ENCODE data around the gene SFN. TPM values are rescaled to one million over a fixed set of nuclear protein-coding genes. Genes with fewer than 3 reads are reported as not detected.
A peak's percentile ranks its signal among the peaks of the same experiment; 100 is the strongest.
"Not testable (repeated sequence)": the region's sequence is repeated elsewhere in the genome, so short reads cannot be mapped to it uniquely, and the experiment has no call there.

SFN gene
- total and polyA plus RNA-seq, 5 experiments from 2014 or later, result 0.38 to 0.47 TPM; not detected in 3

DNA sequence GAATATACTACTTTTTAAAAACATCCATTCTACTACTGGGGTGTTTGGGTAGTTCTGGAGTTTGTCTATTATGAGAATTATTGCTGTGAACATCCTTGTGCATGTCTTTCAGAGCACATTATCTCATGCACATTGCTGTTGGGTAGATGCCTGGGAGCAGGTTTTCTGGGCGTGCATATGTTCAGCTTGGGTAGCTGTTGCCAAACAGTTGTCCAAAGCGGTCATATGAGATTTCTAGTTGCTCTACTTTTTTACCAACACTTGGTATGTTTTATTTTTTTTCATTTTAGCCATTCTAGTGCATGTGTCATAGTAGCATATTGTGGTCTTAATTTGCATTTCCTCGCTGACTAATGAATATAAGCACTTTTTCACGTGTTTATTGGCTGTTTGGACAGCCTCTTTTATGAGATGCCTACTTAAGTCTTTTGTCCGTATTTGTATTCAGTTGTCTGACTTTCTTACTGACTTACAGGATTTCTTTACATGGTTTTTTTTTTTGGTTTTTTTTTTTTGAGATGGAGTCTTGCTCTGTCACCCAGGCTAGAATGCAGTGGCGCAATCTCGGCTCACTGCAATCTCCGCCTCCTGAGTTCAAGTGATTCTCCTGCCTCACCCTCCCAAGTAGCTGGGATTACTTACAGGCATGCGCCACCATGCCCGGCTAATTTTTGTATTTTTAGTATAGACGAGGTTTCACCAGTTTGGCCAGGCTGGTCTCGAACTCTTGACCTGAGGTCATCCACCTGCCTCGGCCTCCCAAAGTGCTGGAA, 18.3 kb upstream of the SFN start:
- DNase-seq, result no peak
- POLR2A ChIA-PET, result no interaction called here
- H3K27me3 Mint-ChIP-seq, result no peaks in the 10 kb centered on the region
- H3K9me3 Mint-ChIP-seq, result no peaks in the 10 kb centered on the region
- H3K4me1 Mint-ChIP-seq, result peaks cover 0 to 10% (median 3%) of the 10 kb centered on the region in 4 donors
- no peak overlapping the region for H3K4me3 Mint-ChIP-seq
- ATAC-seq, result no peak
- H3K27ac Mint-ChIP-seq, result peak overlapping the region in 3 of 10 donors; percentile 13 to 81 (median 38)
- peaks cover 0 to 83% (median 13%) of the 10 kb centered on the region in 3 donors for H3K36me3 Mint-ChIP-seq

GRCh38 chr1:26847826-26848225, 15.1 kb upstream of the SFN start:
- not testable (repeated sequence) for H3K27me3 Mint-ChIP-seq, H3K4me1 Mint-ChIP-seq, H3K9me3 Mint-ChIP-seq, H3K4me3 Mint-ChIP-seq, ATAC-seq, DNase-seq
- H3K27ac Mint-ChIP-seq, result peak overlapping the region in 2 of 10 donors; percentile 63 to 69
- peaks cover 0 to 89% (median 18%) of the 10 kb centered on the region in 3 donors for H3K36me3 Mint-ChIP-seq
- POLR2A ChIA-PET, result interaction anchor here (1.2 kb wide), 2 partner anchors 43 to 46 kb away, joined by 3 read pairs; partner anchors contain the start of gene GPN2

DNA sequence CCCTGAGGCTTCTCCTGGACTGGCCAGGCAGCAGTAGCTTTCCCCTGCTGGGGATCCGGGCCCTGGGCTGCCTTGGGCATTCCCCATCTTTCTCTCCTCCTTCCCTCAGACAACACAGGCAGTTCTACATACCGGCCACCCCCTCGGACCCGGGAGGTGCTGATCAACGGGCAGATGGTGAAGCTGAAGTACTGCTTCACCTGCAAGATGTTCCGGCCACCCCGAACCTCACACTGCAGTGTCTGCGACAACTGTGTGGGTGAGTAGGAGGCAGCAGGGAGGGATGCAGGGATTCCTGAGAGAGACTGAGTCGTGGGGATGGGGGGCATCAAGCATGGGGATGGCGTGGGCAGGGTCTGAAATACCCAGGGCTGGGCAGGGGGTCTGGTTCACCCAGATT, 14.4 kb upstream of the SFN start:
- POLR2A ChIA-PET, result interaction anchor here (1.2 kb wide), 2 partner anchors 42 to 45 kb away, joined by 3 read pairs; partner anchors contain the start of gene GPN2
- no peak for DNase-seq
- Mint-ChIP-seq H3K27me3 (no peaks in the 10 kb centered on the region), H3K4me1 (peaks cover 0 to 6% (median 3%) of the 10 kb centered on the region in 4 donors), H3K4me3 (no peak overlapping the region), H3K36me3 (peaks cover 0 to 87% (median 21%) of the 10 kb centered on the region in 3 donors), H3K27ac (peak overlapping the region in 2 of 10 donors; percentile 32 to 68), H3K9me3 (no peaks in the 10 kb centered on the region)
- no peak for ATAC-seq

GRCh38 chr1:26848941-26849774, 13.8 kb upstream of the SFN start:
- Mint-ChIP-seq H3K27ac (peak overlapping the region in 2 of 10 donors; percentile 4 to 34), H3K36me3 (peaks cover 0 to 85% (median 21%) of the 10 kb centered on the region in 3 donors), H3K4me3 (no peak overlapping the region), H3K9me3 (no peaks in the 10 kb centered on the region), H3K27me3 (no peaks in the 10 kb centered on the region), H3K4me1 (peaks cover 0 to 6% (median 3%) of the 10 kb centered on the region in 4 donors)
- no peak for DNase-seq
- no peak for ATAC-seq
- POLR2A ChIA-PET, result interaction anchor here (0.6 to 1.2 kb wide), 3 partner anchors 41 to 113 kb away, joined by 3 to 4 read pairs (median 3); partner anchors contain the start of gene GPN2

DNA sequence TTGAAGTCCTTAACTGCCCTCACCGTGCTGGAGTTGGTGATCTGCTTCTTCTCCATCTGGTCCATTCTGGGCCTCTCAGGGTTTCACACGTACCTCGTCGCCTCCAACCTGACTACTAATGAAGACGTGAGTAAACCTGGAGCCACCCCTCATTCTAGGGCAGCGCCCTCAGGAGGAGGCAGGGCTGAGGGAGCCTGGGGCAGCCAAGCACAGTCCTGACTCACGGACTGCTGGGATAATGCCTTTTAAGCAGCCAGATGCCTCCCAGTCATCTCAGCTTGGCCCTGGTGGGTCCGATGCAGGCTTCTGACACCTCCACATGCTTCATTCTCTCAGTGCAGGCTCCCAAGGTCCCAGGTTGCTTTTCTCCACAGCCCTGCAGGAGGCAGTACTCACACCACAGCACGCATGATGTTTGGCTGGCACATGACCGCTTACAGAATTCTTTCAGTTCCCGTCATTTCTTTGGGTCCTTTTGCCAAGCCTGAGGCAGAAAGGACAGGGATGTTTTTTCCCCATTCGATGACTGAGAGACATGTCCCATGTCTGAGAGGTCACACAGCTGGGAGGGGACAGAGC, 11.8 kb upstream of the SFN start:
- H3K27ac Mint-ChIP-seq, result no peak overlapping the region
- ATAC-seq, result no peak
- POLR2A ChIA-PET, result interaction anchor here (0.9 kb wide), 1 partner anchor 21 kb away, joined by 3 read pairs; no protein-coding TSS in a partner anchor
- no peak for DNase-seq
- H3K27me3 Mint-ChIP-seq, result no peaks in the 10 kb centered on the region
- peaks cover 0 to 6% (median 0%) of the 10 kb centered on the region in 4 donors for H3K4me1 Mint-ChIP-seq
- no peaks in the 10 kb centered on the region for H3K9me3 Mint-ChIP-seq
- H3K36me3 Mint-ChIP-seq, result peaks cover 0 to 86% (median 21%) of the 10 kb centered on the region in 3 donors
- no peak overlapping the region for H3K4me3 Mint-ChIP-seq

DNA sequence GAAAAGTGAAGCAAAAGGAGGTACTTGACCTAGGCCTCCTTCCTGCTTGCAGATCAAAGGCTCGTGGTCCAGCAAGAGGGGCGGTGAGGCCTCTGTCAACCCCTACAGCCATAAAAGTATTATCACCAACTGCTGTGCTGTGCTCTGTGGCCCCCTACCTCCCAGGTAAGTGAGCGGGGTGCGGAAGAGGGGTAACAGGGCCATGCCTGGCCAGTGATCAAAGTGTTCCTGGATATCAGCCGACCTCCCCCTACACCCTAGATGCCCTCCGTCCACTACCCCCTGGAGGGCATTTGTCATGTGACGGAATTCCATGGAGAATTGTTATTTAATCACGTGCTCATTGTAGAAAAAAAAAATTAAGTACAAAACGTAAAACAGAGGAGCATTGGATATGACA, 10.2 kb upstream of the SFN start:
- no peaks in the 10 kb centered on the region for H3K9me3 Mint-ChIP-seq
- no peaks in the 10 kb centered on the region for H3K27me3 Mint-ChIP-seq
- no peak for ATAC-seq
- peaks cover 0 to 3% (median 0%) of the 10 kb centered on the region in 4 donors for H3K4me1 Mint-ChIP-seq
- no peak overlapping the region for H3K4me3 Mint-ChIP-seq
- DNase-seq, result no peak
- peak overlapping the region in 2 of 10 donors; percentile 15 to 32 for H3K27ac Mint-ChIP-seq
- H3K36me3 Mint-ChIP-seq, result peaks cover 0 to 77% (median 13%) of the 10 kb centered on the region in 3 donors
- POLR2A ChIA-PET, result no interaction called here

DNA sequence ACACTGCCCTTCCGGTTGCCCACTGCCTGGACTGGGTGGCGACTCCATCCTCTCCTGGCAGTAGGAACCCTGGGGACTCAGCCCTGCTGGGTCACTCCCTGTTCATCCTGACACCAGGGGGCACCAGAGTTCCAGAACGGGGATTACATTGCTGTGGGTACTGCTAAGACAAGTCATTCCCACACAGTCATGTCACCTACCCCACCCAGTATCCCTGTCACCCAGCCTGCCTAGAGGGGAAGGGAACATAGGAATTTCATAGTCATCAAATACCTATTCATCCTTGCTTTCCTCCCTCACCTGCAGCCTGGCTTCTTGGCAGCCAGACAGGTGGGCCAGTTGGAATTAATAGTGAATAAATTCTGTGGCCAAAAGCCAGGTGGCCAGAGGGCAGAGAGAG, 9.8 kb upstream of the SFN start:
- H3K27ac Mint-ChIP-seq, result peak overlapping the region in 2 of 10 donors; percentile 12 to 20
- H3K27me3 Mint-ChIP-seq, result no peaks in the 10 kb centered on the region

GRCh38 chr1:26853600-26853999, 9.3 kb upstream of the SFN start:
- DNase-seq, result no peak
- Mint-ChIP-seq H3K27ac (peak overlapping the region in 2 of 10 donors; percentile 18 to 37), H3K27me3 (no peaks in the 10 kb centered on the region), H3K4me3 (no peak overlapping the region), H3K36me3 (peaks cover 0 to 68% (median 12%) of the 10 kb centered on the region in 3 donors), H3K4me1 (peaks cover 0 to 2% (median 0%) of the 10 kb centered on the region in 4 donors), H3K9me3 (no peaks in the 10 kb centered on the region)
- POLR2A ChIA-PET, result no interaction called here
- ATAC-seq, result no peak

More for the DNA sequence above, 9.8 kb upstream of the SFN start:
- peak; percentile 62 to 91 (median 76) for DNase-seq
- H3K4me3 Mint-ChIP-seq, result peak overlapping the region in 1 of 10 donors; percentile 5
- peaks cover 0 to 72% (median 12%) of the 10 kb centered on the region in 3 donors for H3K36me3 Mint-ChIP-seq
- H3K9me3 Mint-ChIP-seq, result no peaks in the 10 kb centered on the region
- peaks cover 0 to 2% (median 0%) of the 10 kb centered on the region in 4 donors for H3K4me1 Mint-ChIP-seq
- POLR2A ChIA-PET, result no interaction called here
- ATAC-seq, result peak; percentile 94 to 97

GRCh38 chr1:26854906-26855305, 8.0 kb upstream of the SFN start:
- POLR2A ChIA-PET, result interaction anchor here (0.7 kb wide), 1 partner anchor 22 kb away, joined by 3 read pairs; no protein-coding TSS in a partner anchor

DNA sequence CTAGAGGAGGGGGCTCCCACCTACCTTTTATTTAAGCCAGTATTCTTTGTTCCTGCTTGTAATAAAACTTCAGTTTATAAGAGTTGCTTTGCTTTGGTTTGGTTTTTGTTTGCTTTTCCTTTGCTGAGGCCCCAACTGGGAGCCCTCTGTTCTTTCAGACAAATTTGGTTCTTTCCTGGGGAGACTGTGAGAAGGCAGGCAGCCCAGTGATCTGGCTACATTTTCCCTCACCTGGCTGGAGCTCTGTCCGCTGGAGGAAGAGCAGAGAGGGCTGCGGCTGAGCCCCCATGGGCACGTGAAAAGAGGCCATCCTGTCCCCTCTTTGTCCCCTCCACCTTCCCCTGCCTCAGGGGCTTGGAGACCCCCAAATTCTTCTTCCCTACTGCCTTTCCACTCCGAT, 7.3 kb upstream of the SFN start:
- Mint-ChIP-seq H3K9me3 (no peaks in the 10 kb centered on the region), H3K36me3 (peaks cover 0 to 50% (median 12%) of the 10 kb centered on the region in 3 donors), H3K4me3 (no peak overlapping the region), H3K27me3 (no peaks in the 10 kb centered on the region), H3K27ac (peak overlapping the region in 1 of 10 donors; percentile 37), H3K4me1 (peaks cover 0 to 2% (median 0%) of the 10 kb centered on the region in 4 donors)
- DNase-seq, result no peak
- ATAC-seq, result no peak
- POLR2A ChIA-PET, result interaction anchor here (0.7 to 1.4 kb wide), 2 partner anchors 9 to 23 kb away, joined by 3 to 6 read pairs; no protein-coding TSS in a partner anchor

More at GRCh38 chr1:26854906-26855305, 8.0 kb upstream of the SFN start:
- H3K4me3 Mint-ChIP-seq, result no peak overlapping the region
- ATAC-seq, result no peak
- H3K4me1 Mint-ChIP-seq, result peaks cover 0 to 2% (median 0%) of the 10 kb centered on the region in 4 donors
- H3K27ac Mint-ChIP-seq, result peak overlapping the region in 1 of 10 donors; percentile 18
- peaks cover 0 to 57% (median 12%) of the 10 kb centered on the region in 3 donors for H3K36me3 Mint-ChIP-seq
- H3K27me3 Mint-ChIP-seq, result no peaks in the 10 kb centered on the region
- no peaks in the 10 kb centered on the region for H3K9me3 Mint-ChIP-seq
- DNase-seq, result no peak

- Mint-ChIP-seq H3K27me3 (no peaks in the 10 kb centered on the region), H3K9me3 (no peaks in the 10 kb centered on the region), H3K4me3 (no peak overlapping the region), H3K4me1 (peaks cover 0 to 2% (median 0%) of the 10 kb centered on the region in 4 donors), H3K36me3 (peaks cover 0 to 45% (median 12%) of the 10 kb centered on the region in 3 donors), H3K27ac (peak overlapping the region in 1 of 10 donors; percentile 37)
- POLR2A ChIA-PET, result interaction anchor here (1.4 kb wide), 1 partner anchor 8 kb away, joined by 6 read pairs; no protein-coding TSS in a partner anchor
- DNase-seq (no peak), ATAC-seq (no peak)
Measured at GRCh38 chr1:26856181-26856580, 6.8 kb upstream of the SFN start.
